Activated B cell treated with CpG ODN at 0.5 μM for 24 hours (primary cell): Measurements from ENCODE around the gene AKAP4. TPM values are rescaled to one million over a fixed set of nuclear protein-coding genes. Genes with fewer than 3 reads are reported as not detected.

ENCODE experiments used
- ATAC-seq: fragments of 200-7000 bp; cut with Tn5 transposase; one replicate; pipeline ENCODE4 v1.10.0; 2021; ENCODE audit warnings: low read depth, mild to moderate bottlenecking, moderate library complexity
- CTCF ChIA-PET: fragments of 350-600 bp; sonication (Branson Sonifier 250); formaldehyde crosslinking; loops from one replicate; lab custom pipeline; 2021; ENCODE audit warnings: antibody characterized with exemption; lab: Charles Lee
- POLR2A ChIA-PET: fragments of 350-600 bp; sonication (Branson Sonifier 250); formaldehyde crosslinking; loops from one replicate; lab custom pipeline; 2021; ENCODE audit warnings: antibody characterized with exemption; lab: Charles Lee
- DNase-seq: peaks from one replicate; pipeline ENCODE4 v3.0.0; 2022
- H3K27ac Mint-ChIP-seq: one replicate; pipeline ENCODE4 v1.8.0; 2020; ENCODE audit warnings: mixed read lengths
- H3K27me3 Mint-ChIP-seq: one replicate; pipeline ENCODE4 v1.8.0; 2021; ENCODE audit warnings: mixed read lengths
- H3K36me3 Mint-ChIP-seq: one replicate; pipeline ENCODE4 v1.8.0; 2021; ENCODE audit warnings: low read depth, mixed read lengths
- H3K4me1 Mint-ChIP-seq: one replicate; pipeline ENCODE4 v1.8.0; 2021; ENCODE audit warnings: mixed read lengths
- H3K4me3 Mint-ChIP-seq: one replicate; pipeline ENCODE4 v1.8.0; 2020; ENCODE audit warnings: mild to moderate bottlenecking, mixed read lengths
- H3K9me3 Mint-ChIP-seq: one replicate; pipeline ENCODE4 v1.8.0; 2020; ENCODE audit warnings: mixed read lengths
- CTCF ChIP-seq: fragments of 200-600 bp; IDR thresholded peaks from one replicate; pipeline ENCODE4 v1.8.0; 2022; ENCODE audit warnings: antibody characterized with exemption, mild to moderate bottlenecking
- intact Hi-C: fragments of 100-400 bp; cut with micrococcal nuclease; formaldehyde crosslinking; loops from one replicate; pipeline ENCODE4 v1.15.1; 2024
- total RNA-seq: library from RNA; stranded (reverse); gene quantifications from 2 replicates; pipeline ENCODE4 v1.2.3, GENCODE V29; 2022

AKAP4 gene
- total RNA-seq, 1 donor from 2014 or later, result not detected

- Mint-ChIP-seq H3K4me1 (no peaks in the 10 kb centered on the region), H3K27me3 (peaks cover 4% of the 10 kb centered on the region), H3K27ac (no peak overlapping the region), H3K9me3 (no peaks in the 10 kb centered on the region), H3K4me3 (no peak overlapping the region), H3K36me3 (no peaks in the 10 kb centered on the region)
- ChIA-PET POLR2A (no interaction called here), CTCF (no interaction called here)
- TF ChIP-seq CTCF, result no peak
- ATAC-seq (no peak), DNase-seq (no peak)
- intact Hi-C loops, result no loop called here
These were observed 2.5 kb downstream of the AKAP4 start for GRCh38 chrX:50198348-50198747.

DNA sequence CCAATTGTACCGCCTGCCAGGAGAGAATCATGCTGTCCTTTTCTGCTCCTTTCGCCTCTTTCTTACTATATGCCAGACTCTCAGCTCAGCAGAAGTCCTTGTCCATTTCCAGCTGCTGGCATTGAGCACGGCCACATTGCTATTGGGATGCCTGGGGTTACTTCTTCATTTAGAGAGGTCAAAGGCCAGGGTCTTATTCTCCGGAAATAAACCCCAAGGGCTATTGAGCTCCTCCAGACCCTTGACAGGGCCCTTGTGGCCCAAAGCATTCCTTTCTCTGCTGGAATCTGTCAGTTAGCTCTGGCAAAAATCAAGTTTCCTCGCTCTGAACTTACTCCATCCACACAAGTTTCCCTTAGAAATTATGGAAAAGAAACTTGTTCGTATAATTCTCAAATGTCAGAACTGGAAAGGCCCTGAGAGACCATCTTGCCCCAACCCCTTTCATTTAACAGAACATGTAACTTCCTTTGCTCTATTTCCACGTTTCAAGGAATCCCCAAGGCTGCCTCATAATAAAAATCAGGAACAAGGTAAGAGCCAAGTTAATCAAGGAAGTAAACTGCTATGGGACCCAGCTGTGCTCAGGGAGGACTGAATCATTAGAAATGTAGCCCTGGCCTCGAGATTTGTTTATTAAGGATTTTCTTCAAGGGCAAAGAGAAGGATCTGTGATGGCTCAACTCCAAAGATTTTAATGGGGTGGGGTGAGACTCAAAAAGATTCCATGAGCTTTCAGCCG lies 11.8 kb downstream of the AKAP4 start:
- no peak overlapping the region for H3K27ac Mint-ChIP-seq
- H3K4me3 Mint-ChIP-seq, result no peak overlapping the region
- CTCF ChIA-PET, result no interaction called here
- TF ChIP-seq CTCF, result no peak
- H3K27me3 Mint-ChIP-seq, result peaks cover 4% of the 10 kb centered on the region
- H3K4me1 Mint-ChIP-seq, result no peaks in the 10 kb centered on the region
- no peaks in the 10 kb centered on the region for H3K36me3 Mint-ChIP-seq
- DNase-seq (no peak), ATAC-seq (no peak)
- intact Hi-C loops, result no loop called here
- POLR2A ChIA-PET, result no interaction called here
- H3K9me3 Mint-ChIP-seq, result no peaks in the 10 kb centered on the region

DNA sequence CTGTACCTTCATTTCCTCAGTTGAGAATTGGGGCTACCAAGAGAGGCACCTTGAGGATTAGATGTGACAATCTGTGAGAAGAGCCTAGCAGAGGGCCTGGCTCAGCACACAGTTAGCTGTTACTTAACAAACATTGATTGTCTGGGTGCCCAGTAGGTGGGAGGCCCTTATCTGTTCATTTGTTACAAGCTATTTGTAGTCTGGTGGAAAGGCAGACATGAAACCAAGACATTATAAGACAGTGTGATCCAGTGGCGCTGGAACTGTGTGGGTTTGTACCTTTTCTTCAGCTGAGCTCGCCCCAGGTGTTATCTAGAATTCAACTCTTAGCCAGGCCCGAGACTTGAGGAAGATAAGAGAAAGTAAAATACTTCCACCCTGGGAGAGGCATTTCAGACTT lies 16.9 kb downstream of the AKAP4 start:
- H3K4me1 Mint-ChIP-seq, result peaks cover 5% of the 10 kb centered on the region
- ATAC-seq, result no peak
- intact Hi-C loops, result no loop called here
- ChIA-PET POLR2A (no interaction called here), CTCF (no interaction called here)
- no peaks in the 10 kb centered on the region for H3K36me3 Mint-ChIP-seq
- no peak overlapping the region for H3K4me3 Mint-ChIP-seq
- H3K9me3 Mint-ChIP-seq, result no peaks in the 10 kb centered on the region
- H3K27me3 Mint-ChIP-seq, result no peaks in the 10 kb centered on the region
- no peak for TF ChIP-seq CTCF
- H3K27ac Mint-ChIP-seq, result no peak overlapping the region
- DNase-seq, result no peak

DNA sequence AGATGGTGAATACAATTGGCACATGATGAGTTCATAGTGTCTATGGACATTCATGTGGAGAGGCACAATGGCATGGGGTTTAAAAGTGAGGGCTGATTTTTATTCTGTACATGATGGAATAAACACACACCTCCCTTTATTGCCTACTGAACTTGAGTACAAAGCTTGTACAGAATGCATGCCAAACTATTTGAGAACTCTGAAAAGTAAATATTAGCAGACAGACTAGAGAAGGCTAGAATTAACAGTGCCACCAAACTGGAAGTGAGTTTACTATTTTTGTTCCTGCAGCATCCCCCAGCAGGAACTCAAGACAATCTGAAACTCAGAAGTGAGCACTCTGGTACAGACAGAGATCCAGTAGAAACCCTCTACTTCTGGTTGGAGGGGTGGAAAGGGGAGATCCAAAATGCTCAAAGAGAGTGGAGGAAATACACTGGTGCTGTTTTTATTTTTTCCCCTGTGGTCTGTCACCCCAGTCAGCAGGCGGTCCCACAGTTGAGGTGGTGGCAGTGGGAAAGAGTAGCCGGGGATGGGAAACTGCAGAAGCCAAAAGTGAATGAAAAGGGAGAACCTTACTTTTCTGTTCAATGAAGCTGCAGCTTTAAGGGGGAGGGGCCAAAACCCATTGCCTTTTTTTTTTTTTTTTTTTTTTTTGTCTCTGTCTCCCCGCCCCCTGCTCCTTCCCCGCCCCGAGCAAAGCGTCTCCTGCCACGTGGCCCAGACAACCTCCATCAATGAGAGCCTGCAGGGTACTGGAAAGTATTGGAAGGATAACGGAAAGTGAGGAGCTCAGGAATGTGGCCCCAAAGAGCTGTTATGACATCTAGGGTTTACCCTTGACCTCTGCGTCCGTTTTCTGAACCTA lies 20.5 kb downstream of the AKAP4 start:
- no peak for TF ChIP-seq CTCF
- ChIA-PET CTCF (no interaction called here), POLR2A (no interaction called here)
- Mint-ChIP-seq H3K4me1 (peaks cover 5% of the 10 kb centered on the region), H3K9me3 (no peaks in the 10 kb centered on the region), H3K27ac (no peak overlapping the region), H3K27me3 (peaks cover 5% of the 10 kb centered on the region), H3K36me3 (no peaks in the 10 kb centered on the region), H3K4me3 (no peak overlapping the region)
- intact Hi-C loops, result no loop called here
- no peak for DNase-seq
- ATAC-seq, result no peak

- Mint-ChIP-seq H3K4me1 (no peaks in the 10 kb centered on the region), H3K9me3 (peaks cover 4% of the 10 kb centered on the region), H3K27me3 (no peaks in the 10 kb centered on the region), H3K27ac (no peak overlapping the region), H3K4me3 (no peak overlapping the region), H3K36me3 (no peaks in the 10 kb centered on the region)
- ChIA-PET CTCF (no interaction called here), POLR2A (no interaction called here)
- DNase-seq (no peak), ATAC-seq (no peak)
- intact Hi-C loops, result no loop called here
- no peak for TF ChIP-seq CTCF
These were observed 31.1 kb downstream of the AKAP4 start for GRCh38 chrX:50169717-50170116.
